Epidermal melanocyte (primary cell): ENCODE measurements around the gene CDK9.
"Not testable (repeated sequence)": the region's sequence is repeated elsewhere in the genome, so short reads cannot be mapped to it uniquely, and the experiment has no call there.

ENCODE experiments used
- DNase-seq: peaks from one replicate; pipeline ENCODE4 v3.0.0; 2011; ENCODE audit warnings: low spot score; ENCODE audit not compliant: insufficient read length

Gene CDK9

DNA sequence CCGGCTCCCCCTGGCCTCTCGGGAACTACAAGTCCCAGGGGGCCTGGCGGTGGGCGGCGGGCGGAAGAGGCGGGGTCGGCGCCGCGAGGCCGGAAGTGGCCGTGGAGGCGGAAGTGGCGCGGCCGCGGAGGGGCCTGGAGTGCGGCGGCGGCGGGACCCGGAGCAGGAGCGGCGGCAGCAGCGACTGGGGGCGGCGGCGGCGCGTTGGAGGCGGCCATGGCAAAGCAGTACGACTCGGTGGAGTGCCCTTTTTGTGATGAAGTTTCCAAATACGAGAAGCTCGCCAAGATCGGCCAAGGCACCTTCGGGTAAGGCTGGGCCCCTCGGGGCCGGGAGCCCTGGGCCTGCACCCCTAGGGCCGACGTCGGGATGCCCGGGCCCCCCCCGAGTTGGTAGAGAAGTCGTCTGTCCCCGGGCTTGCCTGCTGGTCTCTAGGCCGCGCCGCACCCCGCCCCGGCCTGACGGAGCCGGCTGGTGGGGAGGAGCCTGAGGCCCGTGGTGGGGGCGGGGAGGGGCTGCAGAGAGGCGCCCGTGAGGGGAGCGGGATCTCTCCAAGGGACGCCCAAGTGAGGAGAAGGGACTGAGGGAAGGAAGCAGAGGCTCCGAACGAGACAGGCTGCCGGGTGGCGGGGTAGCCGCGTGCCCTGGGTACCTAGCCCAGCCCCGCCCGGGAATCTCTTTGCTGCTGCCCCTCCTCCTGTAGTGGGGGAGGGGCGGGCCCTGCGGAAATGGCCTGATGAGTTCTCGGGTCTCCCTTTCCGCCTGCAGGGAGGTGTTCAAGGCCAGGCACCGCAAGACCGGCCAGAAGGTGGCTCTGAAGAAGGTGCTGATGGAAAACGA lies at the start of gene CDK9:
Gene CDK9, plus strand, starts transcription at position 102 of the 840 bp plus-strand sequence. Its CDS starts 115 bp downstream, at position 217.
- peak; percentile 91 for DNase-seq

DNA sequence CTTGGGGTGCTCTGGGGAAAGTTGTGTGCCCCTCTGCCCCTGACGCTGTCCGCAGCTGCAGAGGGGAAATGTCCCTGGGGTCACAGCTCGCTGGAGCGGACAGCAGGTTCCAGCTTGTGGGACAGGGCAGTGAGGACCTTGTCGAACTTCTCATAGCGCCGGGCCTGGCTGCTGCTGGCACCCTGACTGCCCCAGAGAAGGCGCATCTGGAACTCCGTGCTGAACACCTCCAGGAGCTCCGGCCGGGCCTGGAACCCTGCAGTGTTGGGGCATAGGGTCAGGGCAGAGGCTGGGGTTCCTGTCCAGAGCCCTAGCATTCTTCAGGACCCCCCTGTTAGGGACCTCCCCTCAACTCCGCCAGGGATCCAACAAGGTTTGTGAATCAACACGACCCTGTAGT lies 47.2 kb upstream of the CDK9 start:
- DNase-seq = no peak

DNA sequence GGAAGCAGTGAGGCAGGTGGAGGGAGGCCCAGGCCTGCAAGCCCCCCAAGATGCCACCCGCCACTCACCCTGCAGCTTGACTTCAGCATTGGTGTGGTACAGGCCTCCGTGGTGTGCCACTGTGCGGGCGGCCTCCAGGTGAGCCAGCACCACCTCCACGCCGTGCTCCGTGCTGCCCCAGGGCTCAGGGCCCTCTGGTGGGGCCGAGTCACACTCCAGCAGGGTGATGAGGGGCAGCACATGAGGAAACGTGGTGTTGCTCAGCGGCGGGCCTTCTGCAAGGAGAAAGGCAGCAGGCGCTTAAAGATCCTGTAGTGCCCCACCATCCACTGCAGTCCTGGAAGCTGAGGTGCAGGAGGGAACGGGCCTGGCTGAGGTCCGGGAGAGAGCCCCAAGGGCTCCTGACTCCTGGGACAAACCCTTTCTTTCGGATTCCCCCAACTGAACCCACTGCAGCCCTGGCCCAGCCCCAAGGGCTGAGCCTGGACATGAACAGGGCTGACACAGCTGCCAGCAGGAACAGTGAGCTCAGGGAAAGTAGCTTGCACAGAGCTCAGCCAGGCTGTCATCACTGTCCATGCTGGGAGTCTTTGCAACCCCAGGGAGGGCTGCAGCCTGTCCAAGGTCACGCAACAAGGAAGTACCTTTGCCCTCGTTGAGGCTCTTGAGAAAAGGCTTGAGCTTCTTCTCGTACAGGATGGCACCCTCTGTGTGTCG lies 46.1 kb upstream of the CDK9 start:
- no peak for DNase-seq

DNA sequence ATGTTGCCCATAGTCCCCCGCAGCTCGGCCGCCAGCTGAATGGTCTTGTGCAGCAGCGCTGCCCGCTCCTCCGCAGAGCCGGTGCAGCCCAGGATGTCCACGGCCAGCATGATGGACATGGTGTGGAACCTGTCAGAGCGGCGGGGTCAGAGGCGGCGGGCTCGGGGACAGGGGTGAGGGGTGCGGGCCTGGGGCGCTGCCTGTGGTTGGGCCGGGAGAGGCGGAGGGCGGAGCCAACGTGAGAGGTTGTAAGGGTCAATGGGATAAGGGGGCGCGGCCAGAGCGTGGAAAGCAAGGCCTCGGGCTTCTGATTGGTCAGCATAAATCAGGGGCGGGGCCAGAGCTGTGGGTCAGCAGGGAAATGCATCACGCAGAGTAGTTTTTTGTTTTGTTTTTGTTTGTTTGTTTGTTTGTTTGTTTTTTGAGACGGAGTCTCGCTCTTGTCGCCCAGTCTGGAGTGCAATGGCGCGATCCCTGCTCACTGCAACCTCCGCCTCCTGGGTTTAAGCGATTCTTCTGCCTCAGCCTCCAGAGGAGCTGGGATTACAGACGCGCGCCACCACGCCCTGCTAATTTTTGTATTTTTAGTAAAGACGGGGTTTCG lies 43.9 kb upstream of the CDK9 start:
- DNase-seq = peak; percentile 74

DNA sequence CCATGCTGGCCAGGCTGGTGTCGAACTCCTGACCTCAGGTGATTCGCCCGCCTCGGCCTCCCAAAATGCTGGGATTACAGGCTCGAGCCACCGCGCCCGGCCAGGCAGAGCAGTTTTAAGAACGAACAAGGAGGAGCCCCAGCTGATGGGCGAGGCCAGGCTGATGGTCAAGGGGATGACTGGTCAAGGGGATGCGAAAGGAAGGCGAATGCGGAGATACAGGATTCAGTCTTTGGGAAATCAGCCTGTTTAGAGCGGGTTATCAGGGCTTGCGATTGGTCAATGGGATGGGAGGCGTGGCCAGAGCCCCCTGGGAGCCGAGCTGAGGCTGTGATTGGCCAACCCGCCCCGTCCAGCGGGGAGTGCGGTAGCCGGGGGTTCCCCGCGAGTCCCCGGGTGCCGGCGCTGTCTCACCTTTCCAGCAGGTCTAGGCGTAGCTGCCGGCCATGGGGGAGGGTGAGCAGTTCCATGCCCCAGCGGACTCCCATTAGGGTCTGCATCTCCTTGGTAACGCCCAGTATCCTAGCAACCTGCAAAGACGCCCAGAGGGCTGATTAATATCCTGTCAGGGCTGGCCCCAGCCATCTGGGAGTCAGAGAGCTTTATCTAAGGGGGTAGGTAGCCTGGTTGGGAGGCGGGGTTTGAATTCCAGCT lies 43.3 kb upstream of the CDK9 start:
- DNase-seq = peak; percentile 86

DNA sequence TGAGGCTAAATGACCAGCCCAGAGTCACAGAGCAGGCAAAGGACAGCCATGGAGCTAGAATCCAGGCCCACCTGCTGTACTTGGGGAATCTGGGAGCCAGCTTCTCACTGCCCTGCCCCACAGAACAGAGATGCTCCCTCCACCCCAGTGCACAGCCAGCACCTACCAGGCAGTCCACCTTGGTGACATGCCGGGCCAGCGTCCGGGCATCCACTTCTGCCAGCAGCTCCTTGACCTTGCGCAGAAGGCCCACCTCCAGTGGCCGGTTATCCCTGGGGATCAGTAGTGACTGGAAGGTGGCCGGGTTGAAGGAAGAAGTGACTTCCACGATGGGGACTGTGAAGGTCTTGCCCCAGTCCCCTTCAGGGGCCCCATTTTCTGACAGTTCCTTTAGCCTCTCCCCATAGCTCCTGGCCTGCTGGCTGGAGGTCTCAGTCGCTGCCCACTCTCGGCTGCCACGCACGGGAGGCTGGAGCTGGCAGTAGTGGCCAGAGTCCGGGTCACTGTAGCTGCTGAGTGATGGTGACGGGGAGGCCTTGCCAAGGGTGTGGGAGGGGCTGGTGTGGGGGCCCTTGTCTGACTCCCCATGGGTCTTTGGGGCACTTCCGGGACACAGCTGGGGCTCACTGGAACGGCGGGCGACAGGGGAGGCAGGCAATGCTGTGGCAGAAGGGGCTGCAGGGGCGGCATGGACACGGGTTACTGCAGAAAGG lies 41.3 kb upstream of the CDK9 start:
- no peak for DNase-seq

DNA sequence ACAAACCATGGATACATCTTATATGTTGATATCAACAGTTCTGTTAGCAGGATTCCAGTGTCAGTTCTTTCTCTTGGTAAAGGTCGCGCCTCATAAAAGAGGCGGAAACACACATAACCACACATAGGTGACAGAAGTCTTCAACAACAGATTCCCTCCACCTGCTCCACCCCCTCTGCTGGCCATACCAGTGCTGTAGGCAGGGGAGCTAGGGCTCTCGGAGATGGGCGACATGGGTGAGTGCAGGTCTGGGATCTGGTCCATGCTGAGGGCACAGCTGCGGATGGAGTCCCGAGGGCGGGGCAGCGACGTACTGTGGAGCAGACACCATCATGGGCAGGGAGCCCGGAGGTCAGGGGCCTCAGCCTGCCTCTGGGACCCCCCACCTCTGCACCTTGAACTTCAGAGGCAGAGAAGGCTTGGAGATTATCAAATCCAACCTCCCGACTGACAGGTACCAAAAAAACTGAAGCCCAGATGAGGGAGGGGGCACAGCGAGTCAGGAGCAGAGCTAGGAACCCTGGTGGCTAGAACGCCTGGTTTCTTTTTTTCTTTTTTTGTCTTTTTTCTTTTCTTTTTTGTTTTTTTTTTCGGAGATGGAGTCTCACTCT lies 38.8 kb upstream of the CDK9 start:
- DNase-seq = no peak

DNA sequence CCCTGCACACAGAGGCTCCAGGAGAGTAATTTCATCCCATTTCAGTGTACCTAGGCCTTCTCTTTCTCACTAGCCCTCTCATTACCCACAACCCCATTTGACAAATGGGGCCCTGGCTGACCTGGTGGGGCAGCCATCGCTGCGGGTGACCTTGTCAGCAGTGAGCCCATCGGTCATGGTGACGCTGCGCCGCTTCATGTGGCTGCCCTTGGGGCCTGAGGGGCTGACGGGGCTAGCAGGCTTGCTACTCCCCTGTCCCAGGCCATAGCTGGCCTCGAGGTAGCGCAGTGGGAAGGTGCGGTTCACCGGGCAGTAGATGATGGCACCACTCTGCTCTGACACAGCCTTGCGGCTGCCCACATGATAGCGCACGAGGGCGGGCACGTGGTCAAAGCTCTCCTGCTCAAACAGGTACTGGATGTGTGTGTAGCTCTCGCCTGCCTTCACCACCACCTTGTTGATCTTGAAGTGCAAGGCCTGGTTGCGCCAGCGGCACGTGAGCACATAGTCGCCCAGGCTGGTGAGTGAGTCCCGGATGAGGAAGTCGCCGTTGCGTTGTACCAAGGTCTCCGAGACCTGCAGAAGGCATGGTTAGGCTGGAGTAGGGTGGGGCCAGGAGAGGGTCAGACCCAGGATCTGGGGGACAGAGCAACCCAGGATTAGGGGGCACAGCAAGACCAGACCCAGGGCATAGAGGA lies 36.6 kb upstream of the CDK9 start:
- DNase-seq = no peak

DNA sequence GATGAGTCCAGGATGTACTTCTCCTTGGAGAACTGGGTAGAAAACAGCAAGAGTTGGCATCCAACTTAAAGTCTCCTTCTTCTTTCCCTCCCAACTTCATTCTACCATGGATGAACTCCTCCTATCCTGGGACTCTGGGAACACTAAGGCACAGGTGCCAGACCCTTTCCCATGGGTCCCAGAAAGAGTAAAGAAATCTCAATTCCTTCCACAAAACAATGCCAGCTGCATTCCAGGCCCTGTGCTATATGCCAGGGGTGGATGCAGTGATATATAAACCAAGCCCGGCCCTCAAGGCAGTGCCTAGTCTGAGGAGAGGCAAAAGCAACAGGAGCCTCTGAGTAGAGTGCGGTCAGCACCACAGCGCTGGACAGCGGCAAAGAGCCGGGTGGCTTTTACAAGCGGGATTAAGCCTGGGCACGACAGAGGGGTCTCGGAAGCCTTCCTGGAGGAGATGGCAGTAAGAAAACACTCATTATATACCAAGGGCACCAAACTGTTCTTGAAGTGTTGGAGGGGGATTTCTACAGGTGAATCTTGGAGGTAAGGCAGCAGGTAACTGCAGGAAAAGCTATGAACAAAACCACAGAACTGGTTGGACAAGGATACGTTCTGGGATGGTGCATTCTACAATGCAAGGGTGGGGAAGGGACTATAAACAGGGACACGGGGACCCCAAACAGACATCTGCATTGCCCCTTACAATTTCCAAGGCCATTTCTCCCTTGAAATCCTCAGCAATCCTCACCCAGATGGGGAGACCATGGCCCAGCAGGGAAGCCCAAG lies 34.4 kb upstream of the CDK9 start:
- DNase-seq = peak; percentile 63

DNA sequence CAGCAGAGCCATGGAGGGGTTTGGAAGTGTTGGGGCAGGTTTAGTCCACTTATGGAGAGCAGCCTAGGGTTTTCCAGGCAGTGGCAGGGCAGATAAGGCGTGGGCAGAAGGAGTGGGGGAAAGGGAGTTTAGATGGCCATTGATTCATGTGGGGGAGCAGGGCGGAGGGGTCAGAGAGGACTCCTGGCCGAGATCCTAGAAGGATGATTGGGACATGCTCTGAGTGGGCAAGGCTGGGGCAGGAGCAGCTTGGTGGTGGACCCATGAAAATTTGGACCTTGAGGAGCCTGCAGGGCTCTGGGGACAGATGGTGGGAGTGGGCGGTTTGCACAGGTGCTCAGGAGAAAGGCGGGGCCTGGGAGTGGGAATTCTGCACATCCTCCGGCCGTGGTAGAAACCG lies 32.7 kb upstream of the CDK9 start:
- no peak for DNase-seq

DNA sequence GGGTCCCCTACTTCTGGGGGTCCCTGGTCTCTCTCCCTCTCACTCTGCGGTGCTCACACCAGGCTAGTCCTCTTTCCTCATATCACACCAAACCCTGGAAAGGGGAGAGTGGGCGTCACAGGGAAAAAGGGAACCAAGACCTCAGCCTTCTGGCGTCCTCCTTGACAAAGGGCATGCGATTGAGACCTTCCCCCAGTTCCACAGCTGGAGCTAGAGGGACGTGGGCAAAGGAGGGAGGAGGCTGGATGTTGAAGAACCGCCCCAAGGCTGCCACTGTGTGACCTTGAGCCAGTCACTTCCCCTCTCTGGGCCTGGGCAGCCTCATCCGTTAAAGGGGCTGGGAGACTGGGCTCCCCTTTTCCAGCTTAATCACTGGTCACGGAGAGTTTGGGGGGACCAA lies 32.2 kb upstream of the CDK9 start:
- DNase-seq = no peak

DNA sequence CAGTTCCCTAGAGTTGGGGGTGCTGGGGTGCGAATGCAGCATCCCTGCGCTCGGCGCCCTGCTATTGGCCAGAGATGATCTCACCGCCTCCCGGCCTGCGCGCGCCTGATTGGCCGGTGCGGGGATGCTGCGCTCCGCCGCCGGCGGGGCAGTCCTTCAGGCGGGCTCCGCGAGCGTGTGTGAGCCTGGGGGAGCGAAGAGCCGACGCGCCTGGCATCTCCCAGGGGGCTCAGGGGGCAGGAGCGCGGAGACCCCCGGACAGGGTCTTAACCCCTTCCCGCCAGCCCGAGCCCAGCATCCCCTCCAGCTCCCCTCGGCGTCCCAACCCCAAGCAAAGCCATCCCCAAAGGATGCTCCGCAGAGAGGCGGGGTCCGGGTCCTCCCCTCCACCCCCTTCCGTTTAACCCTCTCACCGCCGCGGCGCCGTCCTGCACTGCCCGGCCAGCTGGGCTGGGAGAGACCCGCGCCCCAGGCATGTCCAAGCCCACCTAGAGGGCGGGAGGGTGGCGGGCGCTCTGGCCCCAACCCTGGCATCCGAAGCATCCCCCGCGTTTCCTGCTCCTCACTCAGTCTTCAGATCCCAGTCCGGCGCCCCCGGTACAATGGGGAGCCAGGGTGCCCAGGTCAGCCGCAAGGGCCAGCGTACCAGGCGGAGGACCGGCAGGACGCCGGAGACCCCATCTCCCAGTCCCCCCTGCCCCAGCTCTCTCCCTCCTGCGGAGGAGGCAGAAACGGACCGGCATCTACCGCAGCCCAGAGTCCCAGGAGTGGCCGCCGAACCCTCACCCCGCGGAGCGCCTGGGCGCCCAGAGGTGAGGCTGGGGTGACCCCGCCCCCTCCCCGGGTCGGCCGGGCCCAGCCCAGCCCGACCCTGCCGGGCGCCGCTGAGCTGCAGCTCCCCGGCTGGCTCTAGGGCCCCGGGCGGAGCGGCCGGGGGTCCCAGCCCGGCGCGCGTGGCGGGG lies 31.5 kb upstream of the CDK9 start:
- no peak for DNase-seq

DNA sequence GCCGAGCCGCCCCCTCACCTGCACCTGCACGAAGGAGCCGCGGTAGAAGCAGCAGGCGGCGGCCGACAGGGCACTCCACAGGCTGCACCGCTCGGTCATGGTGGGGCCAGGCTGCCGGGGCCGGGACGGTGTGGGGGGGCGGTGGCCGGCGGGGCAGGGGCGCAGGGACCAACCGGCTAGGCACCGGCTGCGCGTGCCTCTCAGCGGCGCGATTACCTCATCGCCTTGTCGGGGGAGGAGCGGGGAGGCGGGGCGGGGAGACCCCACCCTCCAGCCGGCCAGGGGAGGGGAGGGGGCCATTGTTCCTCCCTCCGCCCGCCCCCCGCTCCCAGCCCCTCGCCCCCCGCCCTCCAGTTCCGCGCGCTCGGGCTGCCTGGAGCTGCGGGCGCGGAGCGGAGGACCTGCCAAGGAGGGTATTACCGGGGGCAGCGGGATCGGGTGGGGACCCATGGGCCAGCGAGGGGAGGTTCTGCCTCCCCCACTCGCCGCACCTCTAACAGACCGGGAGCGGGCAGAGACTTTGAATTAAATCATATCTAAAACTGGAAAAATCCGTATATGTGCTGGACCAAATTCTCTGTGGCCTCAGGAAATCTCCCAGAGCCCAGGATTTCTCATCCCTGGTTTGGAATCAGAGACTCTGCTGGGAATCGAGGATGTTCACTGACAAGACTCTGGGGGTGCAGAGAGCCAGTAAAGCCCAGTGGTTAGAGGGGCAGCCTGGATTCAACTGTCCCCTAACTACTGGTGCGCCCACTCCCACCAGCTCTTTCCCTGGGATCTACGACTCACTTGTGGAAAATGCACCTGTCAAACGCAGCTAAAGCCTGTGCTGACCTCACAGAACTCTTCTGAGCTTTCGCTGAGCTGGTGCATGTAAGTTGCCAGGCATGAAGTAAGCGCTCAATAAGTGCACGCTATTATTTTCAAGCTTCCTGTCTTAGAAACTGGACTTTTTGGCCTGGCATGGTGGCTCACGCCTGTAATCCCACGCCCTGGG lies 30.5 kb upstream of the CDK9 start:
- no peak for DNase-seq

DNA sequence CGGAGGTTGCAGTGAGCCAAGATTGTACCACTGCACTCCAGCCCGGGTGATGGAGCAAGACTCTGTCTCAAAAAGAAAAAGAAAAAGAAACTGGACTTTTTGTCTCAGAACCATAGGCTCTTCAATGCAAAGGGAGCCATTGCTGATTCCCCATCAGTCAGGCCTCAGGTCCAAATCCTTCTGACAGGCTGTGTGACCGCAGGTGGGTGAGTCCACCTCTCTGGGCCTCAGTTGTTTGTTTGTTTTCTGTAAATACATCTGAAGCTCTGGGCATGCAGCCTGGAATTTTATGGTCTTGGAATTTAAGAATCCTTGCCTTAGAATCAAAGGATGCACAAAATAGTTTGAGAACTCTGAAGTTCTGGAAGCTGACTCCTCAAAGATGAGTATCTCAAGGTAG lies 29.6 kb upstream of the CDK9 start:
- DNase-seq = no peak

DNA sequence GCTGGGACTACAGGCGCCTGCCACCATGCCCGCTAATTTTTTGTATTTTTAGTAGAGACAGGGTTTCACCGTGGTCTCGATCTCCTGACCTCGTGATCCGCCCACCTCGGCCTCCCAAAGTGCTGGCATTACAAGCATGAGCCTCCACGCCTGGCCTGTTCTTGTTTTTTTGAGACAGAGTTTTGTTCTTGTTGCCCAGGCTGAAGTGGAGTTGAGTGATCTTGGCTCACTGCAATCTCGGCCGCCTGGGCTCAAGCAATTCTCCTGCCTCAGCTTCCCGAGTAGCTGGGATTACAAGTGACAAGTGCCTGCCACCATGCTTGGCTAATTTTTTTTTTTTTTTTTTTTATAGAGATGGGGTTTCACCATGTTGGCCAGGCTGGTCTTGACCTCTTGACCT lies 29.1 kb upstream of the CDK9 start:
- not testable (repeated sequence) for DNase-seq

DNA sequence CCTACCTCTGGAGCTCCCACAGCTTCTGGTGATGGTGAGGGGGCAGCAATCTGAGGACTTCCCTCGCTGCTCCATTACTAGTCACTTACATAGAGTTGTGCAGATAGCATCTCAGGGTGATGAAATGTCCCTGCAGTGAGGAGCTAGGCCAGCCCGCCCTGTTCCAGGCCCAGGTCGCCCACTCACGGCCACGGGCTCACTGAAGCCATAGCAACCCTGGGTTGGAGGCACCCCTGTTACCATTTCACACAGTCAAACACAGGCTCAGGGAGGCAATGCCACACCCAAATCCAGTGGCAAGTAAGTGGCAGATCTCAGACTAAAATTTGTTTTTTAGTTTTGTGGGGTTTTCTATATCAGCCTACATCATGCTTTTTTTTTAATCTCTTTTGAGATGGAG lies 27.0 kb upstream of the CDK9 start:
- no peak for DNase-seq

DNA sequence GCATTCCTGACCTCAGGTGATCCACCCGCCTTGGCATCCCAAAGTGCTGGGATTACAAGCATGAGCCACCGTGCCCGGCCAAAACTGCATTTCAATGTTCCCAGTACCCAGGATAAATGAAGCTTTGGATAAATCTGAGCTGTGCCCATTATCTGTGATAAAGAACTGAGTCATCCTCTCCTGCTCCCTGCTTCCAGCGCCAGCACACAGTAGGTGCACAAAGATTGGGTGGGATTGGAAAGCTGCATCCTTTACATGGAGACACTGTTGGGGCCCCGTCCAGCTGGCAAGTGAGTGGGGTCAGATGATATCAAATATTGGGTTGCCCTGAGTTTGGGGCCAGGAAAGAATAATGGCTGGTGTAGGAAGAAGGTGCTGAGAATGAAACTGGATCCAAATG lies 24.8 kb upstream of the CDK9 start:
- DNase-seq = no peak
